Superior temporal gyrus (tissue), 1 donor: ENCODE results near the gene SARNP.
A peak's percentile ranks its signal among the peaks of the same experiment; 100 is the strongest.
"Not testable (repeated sequence)": the region's sequence is repeated elsewhere in the genome, so short reads cannot be mapped to it uniquely, and the experiment has no call there.

Experiments
- DNase-seq: peaks from one replicate; pipeline ENCODE4 v3.0.0-alpha.2; 2016; ENCODE audit errors: extremely low spot score

Gene SARNP

GRCh38 chr12:55817345-55818139, at the start of gene SARNP, which contains the start of gene ORMDL2:
Gene SARNP (minus strand): TSS chr12:55817724. CDS start chr12:55817701, 23 bp downstream.
Gene ORMDL2 (plus strand): TSS chr12:55818041. CDS start chr12:55819000, 959 bp downstream.
- peak; percentile 100 for DNase-seq

- not testable (repeated sequence) for DNase-seq
These were observed 49.0 kb upstream of the SARNP start for GRCh38 chr12:55866454-55867004.

- no peak for DNase-seq
These were observed 47.8 kb upstream of the SARNP start for GRCh38 chr12:55865327-55865726.

GRCh38 chr12:55862931-55863330, 45.4 kb upstream of the SARNP start:
- not testable (repeated sequence) for DNase-seq

GRCh38 chr12:55862286-55862685, 44.8 kb upstream of the SARNP start:
- DNase-seq: no peak

GRCh38 chr12:55861871-55862270, 44.3 kb upstream of the SARNP start:
- no peak for DNase-seq

GRCh38 chr12:55861396-55861795, 43.9 kb upstream of the SARNP start:
- DNase-seq: no peak

- no peak for DNase-seq
These were observed 35.2 kb upstream of the SARNP start for GRCh38 chr12:55852740-55853139.

GRCh38 chr12:55850893-55851292, 33.4 kb upstream of the SARNP start:
- no peak for DNase-seq

GRCh38 chr12:55850401-55850800, 32.9 kb upstream of the SARNP start:
- DNase-seq: no peak

- no peak for DNase-seq
These were observed 32.3 kb upstream of the SARNP start for GRCh38 chr12:55849616-55850343.

GRCh38 chr12:55847603-55848291, 30.2 kb upstream of the SARNP start:
- DNase-seq: peak; percentile 17

GRCh38 chr12:55847033-55847432, 29.5 kb upstream of the SARNP start:
- DNase-seq: no peak

GRCh38 chr12:55845785-55846496, 28.4 kb upstream of the SARNP start:
- no peak for DNase-seq

- DNase-seq: no peak
These were observed 27.8 kb upstream of the SARNP start for GRCh38 chr12:55845361-55845760.

- DNase-seq: no peak
These were observed 27.4 kb upstream of the SARNP start for GRCh38 chr12:55844961-55845360.

- DNase-seq: no peak
These were observed 25.9 kb upstream of the SARNP start for GRCh38 chr12:55843431-55843830.

GRCh38 chr12:55842681-55843429, 25.3 kb upstream of the SARNP start, which contains the start of gene MMP19:
Gene MMP19 (minus strand): TSS chr12:55842936. CDS start chr12:55842830, 106 bp downstream.
- no peak for DNase-seq

GRCh38 chr12:55840581-55841351, 23.2 kb upstream of the SARNP start:
- no peak for DNase-seq
